ENCODE results near the gene MEN1. TPM values are rescaled to one million over a fixed set of nuclear protein-coding genes. Genes with fewer than 3 reads are reported as not detected.
A peak's percentile ranks its signal among the peaks of the same experiment; 100 is the strongest.

MEN1 gene
- total RNA-seq, 1 donor from 2014 or later: 8.7 TPM

GRCh38 chr11:64790205-64791095, 19.9 kb downstream of the MEN1 start:
- no peak for DNase-seq
- H3K36me3 ChIP-seq: peaks cover 29% of the 10 kb centered on the region
- peaks cover 17% of the 10 kb centered on the region for H3K4me1 ChIP-seq
- no peaks in the 10 kb centered on the region for H3K9me3 ChIP-seq (replicated peaks)
- TF ChIP-seq CTCF (IDR thresholded peaks at IDR 0.05; ENCODE audit: borderline replicate concordance): no peak
- intact Hi-C loops (cut with micrococcal nuclease): no loop called here
- no peaks in the 10 kb centered on the region for H3K27me3 ChIP-seq (ENCODE audit: low read depth)
- H3K27ac ChIP-seq (replicated peaks): no peak overlapping the region
- H3K4me3 ChIP-seq: no peak overlapping the region

GRCh38 chr11:64789331-64790204, 20.8 kb downstream of the MEN1 start:
- Histone ChIP-seq H3K27me3 (ENCODE audit: low read depth) (no peaks in the 10 kb centered on the region), H3K36me3 (peaks cover 29% of the 10 kb centered on the region), H3K9me3 (replicated peaks) (no peaks in the 10 kb centered on the region), H3K4me3 (no peak overlapping the region), H3K4me1 (peaks cover 16% of the 10 kb centered on the region), H3K27ac (replicated peaks) (no peak overlapping the region)
- no peak for TF ChIP-seq CTCF (IDR thresholded peaks at IDR 0.05; ENCODE audit: borderline replicate concordance)
- intact Hi-C loops (cut with micrococcal nuclease): no loop called here
- no peak for DNase-seq

- Histone ChIP-seq H3K27ac (replicated peaks) (no peak overlapping the region), H3K4me1 (peaks cover 6% of the 10 kb centered on the region), H3K4me3 (no peak overlapping the region), H3K27me3 (ENCODE audit: low read depth) (no peaks in the 10 kb centered on the region), H3K9me3 (replicated peaks) (no peaks in the 10 kb centered on the region), H3K36me3 (peaks cover 29% of the 10 kb centered on the region)
- intact Hi-C loops (cut with micrococcal nuclease): no loop called here
- no peak for DNase-seq
- TF ChIP-seq CTCF (IDR thresholded peaks at IDR 0.05; ENCODE audit: borderline replicate concordance): no peak
Observed at GRCh38 chr11:64788321-64789215, 21.8 kb downstream of the MEN1 start.

GRCh38 chr11:64787526-64788320, 22.6 kb downstream of the MEN1 start:
- peak; percentile 77 for TF ChIP-seq CTCF (IDR thresholded peaks at IDR 0.05; ENCODE audit: borderline replicate concordance)
- no peaks in the 10 kb centered on the region for H3K27me3 ChIP-seq (ENCODE audit: low read depth)
- H3K27ac ChIP-seq (replicated peaks): no peak overlapping the region
- no peaks in the 10 kb centered on the region for H3K9me3 ChIP-seq (replicated peaks)
- DNase-seq: no peak
- no peaks in the 10 kb centered on the region for H3K4me1 ChIP-seq
- no peak overlapping the region for H3K4me3 ChIP-seq
- H3K36me3 ChIP-seq: peaks cover 29% of the 10 kb centered on the region
- intact Hi-C loops (cut with micrococcal nuclease): no loop called here
